Gastrocnemius medialis (tissue), 4 donors: ENCODE results near the gene ZNF814. TPM values are rescaled to one million over a fixed set of nuclear protein-coding genes. Genes with fewer than 3 reads are reported as not detected.
"Not testable (repeated sequence)": the region's sequence is repeated elsewhere in the genome, so short reads cannot be mapped to it uniquely, and the experiment has no call there.

ENCODE experiments used
- ATAC-seq, 2 donors: fragments of 150-250 bp; one replicate each; pipeline ENCODE4 v1.9.1; 2016
- DNase-seq, 2 donors: peaks; one replicate each; pipeline ENCODE4 v3.0.0-alpha.2; 2019
- H3K27ac ChIP-seq, 4 donors: fragments of 200-600 bp; sonication (generic); 1 replicate in 1 of 4; 2 replicates in 3 of 4; pipeline ENCODE4 v1.5.1; 2016 to 2018; ENCODE audit warnings: mild to moderate bottlenecking in 2 of 4, moderate library complexity in 1 of 4
- H3K27me3 ChIP-seq, 3 donors: fragments of 200-600 bp; sonication (generic) in 2 of 3; 1 replicate in 1 of 3; 2 replicates in 2 of 3; pipeline versions ENCODE4 v1.5.1 to v1.6.0; 2016 to 2019; ENCODE audit warnings: mild to moderate bottlenecking in 1 of 3, moderate library complexity in 1 of 3
- H3K36me3 ChIP-seq, 2 donors: fragments of 200-600 bp; sonication (generic) in 1 of 2; one replicate each; pipeline ENCODE4 v1.5.1; 2017 to 2018
- H3K4me1 ChIP-seq, 2 donors: fragments of 200-600 bp; sonication (generic) in 1 of 2; one replicate each; pipeline ENCODE4 v1.5.1; 2016 to 2017; ENCODE audit warnings: mild to moderate bottlenecking in 2 of 2
- H3K4me3 ChIP-seq, 4 donors: fragments of 200-600 bp; sonication (generic) in 3 of 4; 1 replicate in 1 of 4; 2 replicates in 3 of 4; pipeline ENCODE4 v1.5.1; 2016 to 2019; ENCODE audit warnings: mild to moderate bottlenecking in 2 of 4
- H3K9me3 ChIP-seq, 3 donors: fragments of 200-600 bp; sonication (generic) in 2 of 3; 1 replicate in 1 of 3; 2 replicates in 2 of 3; pipeline ENCODE4 v1.5.1; 2016 to 2019
- POLR2A ChIP-seq, 2 donors: fragments of 450-650 bp; IDR thresholded peaks; one replicate each; pipeline ENCODE4 v1.6.1; 2017; ENCODE audit warnings: antibody characterized with exemption in 2 of 2, mild to moderate bottlenecking in 2 of 2, moderate library complexity in 2 of 2
- in situ Hi-C, 4 donors: fragments of 200-750 bp; cut with MboI; loops; one replicate each; pipeline versions ENCODE4 v1.15.0 to v1.8.0; 2017; ENCODE audit warnings: low sequenced_read_pairs in 4 of 4
- intact Hi-C: fragments of 100-400 bp; cut with DNase I; formaldehyde crosslinking; loops from one replicate; pipeline ENCODE4 v1.15.1; 2023; ENCODE audit warnings: low total_unique reads
- total RNA-seq, 4 donors: library from RNA; depleted of rRNA; stranded (reverse); fragments of >200 nt; gene quantifications; one replicate each; pipeline versions ENCODE4 v1.1.0 to v1.2.3, GENCODE V29; 2016
- TF ChIP-seq, protein P1 (sequence below), 5 experiments: fragments of 450-650 bp in 3 of 5; fragments of 200-600 bp in 2 of 5; sonication (generic) in 2 of 5; IDR thresholded peaks in 4 of 5; conservative IDR thresholded peaks in 1 of 5; 1 replicate in 4 of 5; 2 replicates in 1 of 5; pipeline ENCODE4 v1.5.1; 2016 to 2019; ENCODE audit warnings: antibody characterized with exemption in 5 of 5, mild to moderate bottlenecking in 3 of 5, moderate library complexity in 3 of 5

ZNF814 gene
- total RNA-seq, 4 donors from 2014 or later, result 3.3 to 18.0 (median 4.5) TPM

DNA sequence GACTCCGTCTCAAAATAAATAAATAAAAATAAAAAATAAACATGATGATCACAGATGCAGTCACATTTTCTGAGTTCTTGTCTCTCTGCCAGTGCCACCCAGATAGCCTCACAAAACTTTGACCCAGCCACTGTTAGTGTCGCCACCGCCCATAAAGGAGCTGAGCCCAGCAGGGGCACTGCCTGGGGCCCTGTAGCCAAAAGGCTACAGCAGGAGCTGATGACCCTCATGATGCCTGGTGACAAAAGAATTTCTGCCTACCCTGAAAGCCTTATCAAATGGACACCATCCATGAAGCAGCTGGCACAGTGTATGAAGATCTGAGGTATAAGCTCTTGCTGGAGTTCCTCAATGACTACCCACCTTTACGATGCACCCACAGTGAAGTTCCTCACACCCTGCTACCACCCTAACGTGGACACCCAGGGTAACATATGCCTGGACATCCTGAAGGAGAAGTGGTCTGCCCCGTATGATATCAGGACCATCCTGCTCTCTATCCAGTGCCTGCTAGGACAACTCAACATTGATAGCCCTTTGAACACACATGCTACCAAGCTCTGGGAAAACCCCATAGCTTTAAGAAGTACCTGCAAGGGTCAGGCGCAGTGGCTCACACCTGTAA lies 20.9 kb downstream of the ZNF814 start:
- ATAC-seq (no peak), DNase-seq (no peak)
- Histone ChIP-seq H3K36me3 (peaks cover 6 to 55% of the 10 kb centered on the region in 2 donors), H3K4me3 (no peak overlapping the region), H3K27me3 (no peaks in the 10 kb centered on the region), H3K27ac (no peak overlapping the region), H3K9me3 (peaks cover 0 to 16% (median 0%) of the 10 kb centered on the region in 3 donors), H3K4me1 (no peaks in the 10 kb centered on the region)
- TF ChIP-seq, protein P1, sequence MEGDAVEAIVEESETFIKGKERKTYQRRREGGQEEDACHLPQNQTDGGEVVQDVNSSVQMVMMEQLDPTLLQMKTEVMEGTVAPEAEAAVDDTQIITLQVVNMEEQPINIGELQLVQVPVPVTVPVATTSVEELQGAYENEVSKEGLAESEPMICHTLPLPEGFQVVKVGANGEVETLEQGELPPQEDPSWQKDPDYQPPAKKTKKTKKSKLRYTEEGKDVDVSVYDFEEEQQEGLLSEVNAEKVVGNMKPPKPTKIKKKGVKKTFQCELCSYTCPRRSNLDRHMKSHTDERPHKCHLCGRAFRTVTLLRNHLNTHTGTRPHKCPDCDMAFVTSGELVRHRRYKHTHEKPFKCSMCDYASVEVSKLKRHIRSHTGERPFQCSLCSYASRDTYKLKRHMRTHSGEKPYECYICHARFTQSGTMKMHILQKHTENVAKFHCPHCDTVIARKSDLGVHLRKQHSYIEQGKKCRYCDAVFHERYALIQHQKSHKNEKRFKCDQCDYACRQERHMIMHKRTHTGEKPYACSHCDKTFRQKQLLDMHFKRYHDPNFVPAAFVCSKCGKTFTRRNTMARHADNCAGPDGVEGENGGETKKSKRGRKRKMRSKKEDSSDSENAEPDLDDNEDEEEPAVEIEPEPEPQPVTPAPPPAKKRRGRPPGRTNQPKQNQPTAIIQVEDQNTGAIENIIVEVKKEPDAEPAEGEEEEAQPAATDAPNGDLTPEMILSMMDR (IDR thresholded peaks at IDR 0.05 in 4 of 5, conservative IDR thresholded peaks at IDR 0.05 in 1 of 5), result no peak
- no peak for TF ChIP-seq POLR2A (IDR thresholded peaks at IDR 0.05)
- intact Hi-C loops, result no loop called here
- in situ Hi-C loops, result no loop called here

DNA sequence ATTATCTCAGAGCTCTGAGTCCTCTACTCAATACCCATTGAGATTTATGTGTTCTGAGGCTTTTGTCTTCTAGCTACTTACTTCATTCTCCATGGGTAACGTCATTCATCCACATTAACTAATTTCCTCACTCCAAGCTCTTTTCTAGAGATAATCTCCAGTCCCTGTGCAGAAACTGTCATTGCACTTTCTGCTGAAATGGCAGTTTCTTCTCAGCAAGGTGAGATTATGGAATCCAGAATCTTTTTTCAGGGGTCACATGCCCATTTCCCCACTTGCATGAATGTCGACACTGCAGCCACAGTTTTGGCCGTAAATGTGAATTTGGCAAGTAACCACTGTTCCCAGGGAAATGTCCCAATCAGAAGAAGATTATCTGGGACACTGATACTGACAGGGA lies 26.5 kb downstream of the ZNF814 start:
- DNase-seq, H3K27me3 ChIP-seq, in situ Hi-C loops, ATAC-seq, H3K4me3 ChIP-seq, H3K27ac ChIP-seq, H3K9me3 ChIP-seq, intact Hi-C loops, H3K4me1 ChIP-seq: not testable (repeated sequence)
- peaks cover 6 to 86% of the 10 kb centered on the region in 2 donors for H3K36me3 ChIP-seq

DNA sequence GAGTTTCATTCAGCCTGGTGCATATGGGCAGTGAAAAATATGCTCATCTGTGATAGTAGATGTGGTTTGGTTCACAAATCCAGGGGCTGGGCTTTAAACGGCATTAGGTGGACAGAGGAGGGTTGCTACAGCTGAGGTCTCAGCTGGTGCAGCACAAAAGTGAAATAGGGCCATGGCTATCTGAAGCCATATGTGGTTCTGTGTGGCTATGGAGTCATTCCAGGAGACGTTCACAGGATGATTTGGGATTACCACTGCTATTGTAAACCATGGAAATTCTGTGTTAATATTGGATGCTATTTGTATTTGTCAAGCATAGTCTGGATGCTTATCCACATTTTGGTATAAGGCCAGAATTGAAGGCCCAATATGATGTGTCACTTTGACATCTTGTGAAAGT lies 34.7 kb downstream of the ZNF814 start:
- in situ Hi-C loops, H3K27ac ChIP-seq, intact Hi-C loops, H3K27me3 ChIP-seq, ATAC-seq, H3K9me3 ChIP-seq, DNase-seq, H3K4me3 ChIP-seq: not testable (repeated sequence)
- peaks cover 0 to 39% of the 10 kb centered on the region in 2 donors for H3K36me3 ChIP-seq
- H3K4me1 ChIP-seq, result peaks cover 5 to 12% of the 10 kb centered on the region in 2 donors

DNA sequence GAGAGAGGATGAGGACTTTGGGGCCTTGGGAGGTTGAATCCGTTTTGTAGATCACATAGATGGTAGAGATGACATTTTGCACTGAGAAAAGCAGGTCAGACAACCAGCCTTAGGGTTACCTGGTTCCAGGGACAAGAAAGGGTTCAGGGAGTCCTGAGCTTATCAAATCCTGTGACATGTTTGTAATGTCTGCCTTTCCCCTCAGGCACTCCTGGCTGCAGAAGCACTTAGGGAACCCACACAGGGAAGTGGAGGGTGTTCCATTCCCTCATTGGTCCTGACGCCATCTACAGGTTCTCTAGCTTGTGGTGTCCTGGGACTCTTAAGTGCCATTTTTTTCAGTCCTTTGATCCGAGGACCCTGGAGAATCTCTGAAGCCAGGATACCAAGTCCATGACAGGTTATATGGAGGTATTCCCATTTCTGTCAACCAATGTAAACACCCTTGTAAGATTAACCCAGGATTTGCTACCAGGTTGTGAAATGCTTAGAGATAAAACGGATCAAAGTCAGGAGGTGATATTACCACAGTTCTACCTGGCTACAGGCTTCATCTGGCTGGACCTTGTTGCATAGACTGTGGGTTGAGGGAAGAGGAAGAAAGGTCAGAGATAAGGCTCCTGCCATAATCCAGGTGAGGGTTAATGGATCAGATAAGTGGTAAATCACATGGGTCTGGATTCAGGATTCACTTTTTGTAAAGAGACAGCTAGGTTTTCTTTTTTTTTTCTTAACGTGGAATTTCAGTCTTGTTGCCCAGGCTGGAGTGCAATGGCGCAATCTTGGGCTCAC lies 36.8 kb downstream of the ZNF814 start:
- H3K27ac ChIP-seq, H3K27me3 ChIP-seq, intact Hi-C loops, H3K9me3 ChIP-seq, DNase-seq, ATAC-seq, in situ Hi-C loops, H3K4me3 ChIP-seq: not testable (repeated sequence)
- H3K36me3 ChIP-seq, result peaks cover 0 to 25% of the 10 kb centered on the region in 2 donors
- peaks cover 5 to 12% of the 10 kb centered on the region in 2 donors for H3K4me1 ChIP-seq

DNA sequence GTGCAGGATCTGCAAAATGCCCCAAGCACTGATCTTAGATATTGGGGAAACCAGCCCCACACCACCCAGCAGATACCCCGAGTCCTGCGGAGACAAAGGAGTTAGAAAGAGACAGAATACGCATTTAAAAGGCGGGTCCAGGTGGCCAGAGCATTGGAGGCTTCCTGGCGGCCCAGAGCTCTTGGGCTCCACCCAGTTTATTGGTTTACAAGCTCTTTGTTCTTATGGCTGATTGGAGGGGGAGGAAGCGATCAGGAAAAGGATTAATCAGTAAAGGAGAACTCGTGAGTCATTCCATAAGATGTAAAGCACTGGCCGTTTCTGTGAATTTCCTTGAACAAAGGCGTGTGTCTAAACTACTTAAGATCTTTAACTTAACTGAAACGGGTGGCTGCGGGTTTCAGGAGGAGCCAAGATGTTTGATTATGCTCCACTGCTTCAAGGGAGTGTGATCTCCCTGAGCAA lies 38.3 kb downstream of the ZNF814 start:
- intact Hi-C loops, result no loop called here
- ATAC-seq (no peak), DNase-seq (no peak)
- peaks cover 0 to 15% of the 10 kb centered on the region in 2 donors for H3K36me3 ChIP-seq
- H3K9me3 ChIP-seq, result no peaks in the 10 kb centered on the region
- no peak for TF ChIP-seq POLR2A (IDR thresholded peaks at IDR 0.05)
- TF ChIP-seq, protein P1 (IDR thresholded peaks at IDR 0.05 in 4 of 5, conservative IDR thresholded peaks at IDR 0.05 in 1 of 5), result no peak
- H3K27ac ChIP-seq, result peak overlapping the region in 3 of 4 donors; percentile 72 to 85 (median 80)
- in situ Hi-C loops, result no loop called here
- H3K27me3 ChIP-seq, result no peaks in the 10 kb centered on the region
- peak overlapping the region; percentile 73 to 87 (median 80) for H3K4me3 ChIP-seq
- peaks cover 5 to 12% of the 10 kb centered on the region in 2 donors for H3K4me1 ChIP-seq

DNA sequence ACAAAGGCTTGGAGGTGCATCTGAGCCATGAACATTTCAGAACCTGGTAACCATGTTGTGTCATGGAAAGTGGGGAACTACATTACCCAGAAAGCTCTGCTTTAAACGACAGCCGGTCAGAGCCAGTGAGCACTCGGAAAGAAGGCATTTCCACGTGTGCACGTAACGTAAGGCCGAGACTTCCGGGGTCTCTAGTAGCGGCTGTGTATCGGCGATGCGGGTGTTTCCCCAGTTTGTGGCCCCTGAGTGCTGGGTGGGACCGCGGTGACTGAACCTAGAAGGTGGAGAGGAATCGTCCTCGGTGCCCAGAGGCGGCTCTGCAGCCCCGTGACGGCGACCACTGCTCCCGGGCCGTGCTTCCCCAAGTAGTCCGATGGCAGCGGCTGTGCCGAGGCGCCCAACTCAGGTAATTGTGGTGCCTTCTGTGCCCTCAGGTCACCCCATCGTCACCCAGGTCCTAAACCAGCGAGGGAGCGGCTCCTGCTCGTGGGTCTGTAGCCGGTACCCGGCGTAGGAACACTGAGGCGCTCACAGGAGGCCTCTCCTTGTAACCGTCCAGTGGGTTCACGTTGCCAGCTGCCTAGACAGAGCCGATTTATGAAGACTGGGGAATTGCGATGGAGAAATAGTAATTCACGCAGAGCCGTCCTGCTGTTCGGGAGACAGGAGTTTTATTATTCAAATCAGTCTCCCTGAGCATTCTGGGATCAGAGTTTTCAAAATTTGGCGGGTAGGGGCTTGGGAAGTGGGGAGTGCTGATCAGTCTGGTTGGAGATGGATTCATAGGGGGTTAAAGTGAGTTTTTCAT lies 39.0 kb downstream of the ZNF814 start, which contains the start of gene ZNF587:
ZNF587 (plus strand) TSS at position 194 of the 808 bp plus-strand sequence; CDS start at position 374, 180 bp downstream.
- H3K9me3 ChIP-seq, H3K27me3 ChIP-seq, intact Hi-C loops, H3K36me3 ChIP-seq: not testable (repeated sequence)
- Histone ChIP-seq H3K27ac (peak within 1 kb of the TSS; percentile 72 to 85 (median 80)), H3K4me1 (peaks cover 5 to 12% of the 10 kb centered on the region in 2 donors), H3K4me3 (peak within 1 kb of the TSS; percentile 73 to 87 (median 80))
- ATAC-seq (peak; percentile 93 to 99), DNase-seq (peak; percentile 50 to 65)
- in situ Hi-C loops, result loop anchor here in 1 of 4 donors (25.0 kb wide), 1 partner anchor 113 kb away; the partner anchor contains the start of genes ZNF671 and ZNF776

DNA sequence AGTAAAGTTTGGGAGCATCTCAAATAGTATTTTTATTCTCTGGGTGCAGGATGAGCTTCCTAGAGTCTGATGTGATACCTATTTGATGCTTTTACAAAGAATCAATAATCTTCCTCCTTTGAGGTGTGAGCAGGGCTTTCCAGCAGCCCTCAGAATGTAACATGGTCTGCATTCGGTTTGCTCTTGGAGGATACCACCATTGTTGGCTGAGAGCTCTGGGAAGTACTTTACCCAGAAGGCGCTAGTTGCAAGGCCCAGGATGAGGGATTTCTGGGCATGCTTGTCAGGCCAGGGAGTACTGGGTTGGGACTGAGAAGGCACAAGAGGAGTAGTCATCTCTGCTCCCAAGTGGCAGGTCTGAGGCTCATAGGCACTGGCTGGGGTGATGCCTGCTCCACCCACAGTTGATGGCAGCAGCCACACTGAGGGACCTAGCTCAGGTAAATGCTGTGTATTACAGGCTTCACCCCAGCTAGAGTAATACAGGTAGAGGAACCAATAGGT lies 39.6 kb downstream of the ZNF814 start:
- Histone ChIP-seq H3K4me1 (peaks cover 5 to 12% of the 10 kb centered on the region in 2 donors), H3K27ac (peak overlapping the region in 3 of 4 donors; percentile 80 to 85 (median 80)), H3K4me3 (peak overlapping the region; percentile 73 to 87 (median 80))
- H3K36me3 ChIP-seq, intact Hi-C loops, H3K27me3 ChIP-seq, DNase-seq, H3K9me3 ChIP-seq: not testable (repeated sequence)
- in situ Hi-C loops, result loop anchor here in 1 of 4 donors (25.0 kb wide), 1 partner anchor 112 kb away; the partner anchor contains the start of genes ZNF671 and ZNF776
- peak; percentile 19 to 21 for ATAC-seq

DNA sequence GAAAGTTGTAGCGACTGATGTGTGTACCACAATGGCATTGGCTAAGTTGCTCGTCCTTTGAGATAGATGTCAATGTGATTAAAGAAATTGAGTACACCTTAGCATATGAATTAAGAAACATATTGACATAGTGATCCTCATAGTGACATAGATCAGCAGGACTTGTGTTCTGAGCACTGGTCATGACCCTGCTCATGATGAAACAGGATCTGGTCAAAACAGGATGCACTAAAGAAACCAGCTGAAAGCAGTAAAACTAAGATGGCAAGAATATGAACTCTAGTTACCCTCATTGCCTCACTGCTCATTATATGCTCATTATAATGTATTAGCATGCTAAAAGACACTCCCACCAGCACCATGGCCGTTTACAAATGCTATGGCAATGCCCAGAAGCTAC lies 41.7 kb downstream of the ZNF814 start:
- H3K27me3 ChIP-seq, H3K4me3 ChIP-seq, DNase-seq, H3K36me3 ChIP-seq, intact Hi-C loops, H3K9me3 ChIP-seq, ATAC-seq, H3K27ac ChIP-seq: not testable (repeated sequence)
- in situ Hi-C loops, result loop anchor here in 1 of 4 donors (25.0 kb wide), 1 partner anchor 110 kb away; the partner anchor contains the start of genes ZNF671 and ZNF776
- peaks cover 5 to 12% of the 10 kb centered on the region in 2 donors for H3K4me1 ChIP-seq
